NCI-H226 (cell line): ENCODE measurements around the gene WSCD2.

Experiments used
- DNase-seq: peaks from one replicate; pipeline ENCODE4 v3.0.0-alpha.2; 2015

WSCD2 gene

GRCh38 chr12:108239378-108239777, 110.3 kb downstream of the WSCD2 start:
- no peak for DNase-seq

- DNase-seq: no peak
These were observed 111.1 kb downstream of the WSCD2 start for GRCh38 chr12:108240027-108240785.

- no peak for DNase-seq
These were observed 111.8 kb downstream of the WSCD2 start for GRCh38 chr12:108240928-108241327.

- DNase-seq: no peak
These were observed 113.1 kb downstream of the WSCD2 start for GRCh38 chr12:108241986-108242703.

- DNase-seq: no peak
These were observed 118.0 kb downstream of the WSCD2 start for GRCh38 chr12:108247130-108247529.

GRCh38 chr12:108248011-108248410, 118.9 kb downstream of the WSCD2 start:
- no peak for DNase-seq

- DNase-seq: no peak
These were observed 123.4 kb downstream of the WSCD2 start for GRCh38 chr12:108252523-108252922.

- no peak for DNase-seq
These were observed 124.5 kb downstream of the WSCD2 start for GRCh38 chr12:108253540-108253939.

GRCh38 chr12:108254030-108254429, 124.9 kb downstream of the WSCD2 start:
- DNase-seq: no peak

- no peak for DNase-seq
These were observed 125.6 kb downstream of the WSCD2 start for GRCh38 chr12:108254517-108255251.

- no peak for DNase-seq
These were observed 126.1 kb downstream of the WSCD2 start for GRCh38 chr12:108255252-108255602.

GRCh38 chr12:108257004-108257403, 127.9 kb downstream of the WSCD2 start:
- DNase-seq: no peak

- DNase-seq: no peak
These were observed 128.6 kb downstream of the WSCD2 start for GRCh38 chr12:108257610-108258106.

GRCh38 chr12:108260039-108260438, 131.0 kb downstream of the WSCD2 start:
- no peak for DNase-seq

GRCh38 chr12:108260969-108261368, 131.9 kb downstream of the WSCD2 start:
- no peak for DNase-seq

GRCh38 chr12:108265505-108265904, 136.4 kb downstream of the WSCD2 start:
- DNase-seq: no peak

- DNase-seq: no peak
These were observed 137.0 kb downstream of the WSCD2 start for GRCh38 chr12:108266131-108266530.

GRCh38 chr12:108267450-108267849, 138.4 kb downstream of the WSCD2 start:
- no peak for DNase-seq

GRCh38 chr12:108268397-108268796, 139.3 kb downstream of the WSCD2 start:
- no peak for DNase-seq

GRCh38 chr12:108269224-108269623, 140.1 kb downstream of the WSCD2 start:
- DNase-seq: no peak

GRCh38 chr12:108270035-108270848, 141.2 kb downstream of the WSCD2 start:
- DNase-seq: no peak

- no peak for DNase-seq
These were observed 141.7 kb downstream of the WSCD2 start for GRCh38 chr12:108270849-108271143.
